MCF 10A (cell line): ENCODE data around the gene RNF213. TPM values are rescaled to one million over a fixed set of nuclear protein-coding genes. Genes with fewer than 3 reads are reported as not detected.

Experiments used
- BruUV-seq: library from RNA; stranded (reverse); fragments of 400-500 nt; replicated peaks from 2 replicates; lab custom pipeline; 2021; lab: Mats Ljungman, UMichigan
- CTCF ChIA-PET: fragments of 300-600 bp; sonication (Branson Sonifier 250); formaldehyde crosslinking; extraction: SDS; loops from one replicate; lab custom pipeline; 2021; ENCODE audit warnings: antibody characterized with exemption, inconsistent platforms; lab: Yijun Ruan, JAX
- POLR2A ChIA-PET: fragments of 300-600, 350-650 bp; sonication (Branson Sonifier 250); formaldehyde crosslinking; extraction: SDS; loops from one replicate; lab custom pipeline; 2020; ENCODE audit warnings: antibody characterized with exemption, inconsistent platforms; lab: Yijun Ruan, JAX
- DNase-seq: peaks from one replicate; pipeline ENCODE4 v3.0.0-alpha.2; 2018; ENCODE audit not compliant: unreplicated experiment
- H3K27ac Mint-ChIP-seq: one replicate; pipeline ENCODE4 v1.8.0; 2022; ENCODE audit warnings: mild to moderate bottlenecking, low read depth, mixed read lengths; ENCODE audit not compliant: unreplicated experiment
- H3K27me3 Mint-ChIP-seq: one replicate; pipeline ENCODE4 v1.8.0; 2022; ENCODE audit warnings: mixed read lengths; ENCODE audit not compliant: insufficient read depth, unreplicated experiment
- H3K36me3 Mint-ChIP-seq: one replicate; pipeline ENCODE4 v1.8.0; 2022; ENCODE audit warnings: mild to moderate bottlenecking, moderate library complexity, mixed read lengths; ENCODE audit not compliant: insufficient read depth, unreplicated experiment
- H3K4me1 Mint-ChIP-seq: one replicate; pipeline ENCODE4 v1.8.0; 2022; ENCODE audit warnings: mixed read lengths; ENCODE audit not compliant: insufficient read depth, unreplicated experiment
- H3K4me3 Mint-ChIP-seq: one replicate; pipeline ENCODE4 v1.8.0; 2022; ENCODE audit warnings: mild to moderate bottlenecking, moderate library complexity, mixed read lengths; ENCODE audit not compliant: unreplicated experiment
- H3K9me3 Mint-ChIP-seq: one replicate; pipeline ENCODE4 v1.8.0; 2022; ENCODE audit warnings: mixed read lengths; ENCODE audit not compliant: unreplicated experiment
- intact Hi-C: fragments of 100-400 bp; cut with micrococcal nuclease; formaldehyde crosslinking; loops from 2 replicates; pipeline ENCODE4 v1.14.1; 2022
- total RNA-seq: library from RNA; stranded (reverse); gene quantifications from 2 replicates; pipeline ENCODE4 v1.2.3, GENCODE V29; 2022
- TF ChIP-seq, protein P1 (sequence below): fragments of 200-600 bp; IDR thresholded peaks from one replicate; pipeline ENCODE4 v1.8.0; 2022; ENCODE audit warnings: antibody characterized with exemption, mild to moderate bottlenecking; ENCODE audit not compliant: unreplicated experiment

The RNF213 gene
- total RNA-seq, 1 experiment from 2014 or later = 50.5 TPM

- Mint-ChIP-seq H3K9me3 (no peaks in the 10 kb centered on the region), H3K27ac (no peak overlapping the region), H3K36me3 (peaks cover 92% of the 10 kb centered on the region), H3K27me3 (no peaks in the 10 kb centered on the region), H3K4me3 (no peak overlapping the region), H3K4me1 (no peaks in the 10 kb centered on the region)
- ChIA-PET CTCF (interaction anchor here (1.0 kb wide), 1 partner anchor 264 kb away, joined by 3 read pairs; no protein-coding TSS in a partner anchor), POLR2A (no interaction called here)
- intact Hi-C loops = no loop called here
- BruUV-seq = no TSS peak
- DNase-seq = no peak
- TF ChIP-seq, protein P1, sequence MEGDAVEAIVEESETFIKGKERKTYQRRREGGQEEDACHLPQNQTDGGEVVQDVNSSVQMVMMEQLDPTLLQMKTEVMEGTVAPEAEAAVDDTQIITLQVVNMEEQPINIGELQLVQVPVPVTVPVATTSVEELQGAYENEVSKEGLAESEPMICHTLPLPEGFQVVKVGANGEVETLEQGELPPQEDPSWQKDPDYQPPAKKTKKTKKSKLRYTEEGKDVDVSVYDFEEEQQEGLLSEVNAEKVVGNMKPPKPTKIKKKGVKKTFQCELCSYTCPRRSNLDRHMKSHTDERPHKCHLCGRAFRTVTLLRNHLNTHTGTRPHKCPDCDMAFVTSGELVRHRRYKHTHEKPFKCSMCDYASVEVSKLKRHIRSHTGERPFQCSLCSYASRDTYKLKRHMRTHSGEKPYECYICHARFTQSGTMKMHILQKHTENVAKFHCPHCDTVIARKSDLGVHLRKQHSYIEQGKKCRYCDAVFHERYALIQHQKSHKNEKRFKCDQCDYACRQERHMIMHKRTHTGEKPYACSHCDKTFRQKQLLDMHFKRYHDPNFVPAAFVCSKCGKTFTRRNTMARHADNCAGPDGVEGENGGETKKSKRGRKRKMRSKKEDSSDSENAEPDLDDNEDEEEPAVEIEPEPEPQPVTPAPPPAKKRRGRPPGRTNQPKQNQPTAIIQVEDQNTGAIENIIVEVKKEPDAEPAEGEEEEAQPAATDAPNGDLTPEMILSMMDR = no peak
These were observed 86.0 kb downstream of the RNF213 start for GRCh38 chr17:80346498-80347275.

- intact Hi-C loops = no loop called here
- no TSS peak for BruUV-seq
- no peaks in the 10 kb centered on the region for H3K9me3 Mint-ChIP-seq
- no peak overlapping the region for H3K4me3 Mint-ChIP-seq
- POLR2A ChIA-PET = no interaction called here
- H3K27me3 Mint-ChIP-seq = no peaks in the 10 kb centered on the region
- H3K27ac Mint-ChIP-seq = no peak overlapping the region
- TF ChIP-seq, protein P1 = no peak
- H3K36me3 Mint-ChIP-seq = peaks cover 94% of the 10 kb centered on the region
- CTCF ChIA-PET = no interaction called here
- no peak for DNase-seq
- no peaks in the 10 kb centered on the region for H3K4me1 Mint-ChIP-seq
These were observed 86.9 kb downstream of the RNF213 start for GRCh38 chr17:80347536-80347935.

- BruUV-seq = no TSS peak
- intact Hi-C loops = no loop called here
- Mint-ChIP-seq H3K36me3 (peaks cover 93% of the 10 kb centered on the region), H3K27me3 (no peaks in the 10 kb centered on the region), H3K4me3 (no peak overlapping the region), H3K9me3 (no peaks in the 10 kb centered on the region), H3K4me1 (no peaks in the 10 kb centered on the region), H3K27ac (no peak overlapping the region)
- TF ChIP-seq, protein P1 = no peak
- POLR2A ChIA-PET = no interaction called here
- no peak for DNase-seq
- CTCF ChIA-PET = no interaction called here
These were observed 87.3 kb downstream of the RNF213 start for GRCh38 chr17:80347948-80348351.

DNA sequence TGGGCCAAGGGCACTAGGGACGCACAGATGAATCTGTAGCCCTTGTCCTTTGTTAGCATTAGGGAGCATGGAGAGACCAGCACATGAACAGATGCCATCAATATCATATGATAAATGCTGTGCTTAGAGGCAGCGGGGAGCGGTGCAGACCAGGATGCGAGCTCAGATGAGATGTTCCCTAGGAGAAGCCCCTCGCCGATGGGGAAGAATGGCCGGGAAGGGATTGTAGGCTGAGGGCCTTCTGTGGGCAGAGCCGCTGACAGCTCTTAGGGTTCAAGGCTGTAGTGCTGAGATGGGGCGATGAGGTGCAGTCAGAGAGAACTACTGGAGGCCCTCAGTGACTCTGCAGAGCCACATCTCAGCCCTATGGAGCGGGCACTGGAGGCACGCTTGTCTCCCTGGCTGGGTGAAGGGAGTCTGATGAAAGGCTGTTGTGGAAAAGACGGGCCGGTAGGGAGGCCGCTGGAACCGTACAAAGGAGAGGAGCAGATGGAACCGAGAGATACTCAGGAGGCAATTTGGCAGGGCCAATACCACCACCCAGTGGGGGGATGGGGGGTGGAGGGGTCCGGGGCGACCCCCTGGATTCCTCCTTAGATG lies 88.0 kb downstream of the RNF213 start:
- ChIA-PET POLR2A (no interaction called here), CTCF (interaction anchor here (0.5 kb wide), 1 partner anchor 349 kb away, joined by 3 read pairs; no protein-coding TSS in a partner anchor)
- H3K4me3 Mint-ChIP-seq = no peak overlapping the region
- BruUV-seq = no TSS peak
- H3K27me3 Mint-ChIP-seq = no peaks in the 10 kb centered on the region
- DNase-seq = no peak
- H3K9me3 Mint-ChIP-seq = no peaks in the 10 kb centered on the region
- H3K36me3 Mint-ChIP-seq = peaks cover 96% of the 10 kb centered on the region
- intact Hi-C loops = no loop called here
- H3K4me1 Mint-ChIP-seq = no peaks in the 10 kb centered on the region
- H3K27ac Mint-ChIP-seq = no peak overlapping the region
- TF ChIP-seq, protein P1 = no peak
